Measurements from ENCODE around the gene WNT11. TPM values are rescaled to one million over a fixed set of nuclear protein-coding genes. Genes with fewer than 3 reads are reported as not detected.

WNT11 gene
- polyA plus RNA-seq, 1 of the 3 experiments (the other 2 are of a cell fraction), result 0.43 TPM

DNA sequence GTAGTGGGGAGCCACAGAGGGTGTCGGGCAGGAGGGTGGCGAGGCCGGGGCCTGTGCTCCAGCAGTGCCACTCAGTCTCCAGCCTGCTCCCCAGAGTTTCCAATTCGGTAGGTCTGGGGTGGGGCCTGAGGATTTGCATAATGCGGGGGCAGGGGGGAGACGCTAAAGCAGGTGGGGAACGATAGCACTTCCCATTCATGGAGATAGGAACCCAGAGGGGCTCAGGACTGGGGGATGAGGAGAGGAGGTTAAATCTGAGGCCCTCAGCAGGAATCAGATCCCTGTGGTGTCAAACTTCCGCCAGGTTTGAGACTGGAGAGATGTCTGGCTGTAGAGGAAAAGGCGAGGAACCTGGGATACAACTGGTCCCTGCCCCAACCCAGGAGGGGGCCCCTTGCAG, 29.8 kb downstream of the WNT11 start:
- Histone ChIP-seq H3K9me3 (no peaks in the 10 kb centered on the region), H2AFZ (ENCODE audit: low read depth) (no peak overlapping the region), H3K4me3 (ENCODE audit: low read depth in 2 of 2, low read length in 1 of 2) (no peak overlapping the region), H3K9me2 (no peaks in the 10 kb centered on the region), H3K9ac (no peak overlapping the region), H3K36me3 (replicated peaks in 1 of 2; ENCODE audit: control insufficient read depth in 1 of 2, insufficient read depth in 2 of 2, low read length in 1 of 2) (no peaks in the 10 kb centered on the region), H3F3A (replicated peaks; ENCODE audit: insufficient read depth) (no peaks in the 10 kb centered on the region), H4K20me1 (ENCODE audit: insufficient read depth) (no peaks in the 10 kb centered on the region), H3K4me2 (no peak overlapping the region), H3K79me2 (ENCODE audit: insufficient read depth) (no peaks in the 10 kb centered on the region), H3K27me3 (ENCODE audit: insufficient read depth) (no peaks in the 10 kb centered on the region), H3K27ac (ENCODE audit: low read depth in 2 of 2, low read length in 1 of 2) (no peak overlapping the region), H3K4me1 (ENCODE audit: control insufficient read depth in 1 of 2, insufficient read depth in 2 of 2, low read depth in 1 of 2, low read length in 1 of 2) (peaks cover 0 to 26% of the 10 kb centered on the region in 2 experiments; a peak in 1 of 4 replicates)
- POLR2A ChIA-PET, result interaction anchor here (1.0 kb wide), 1 partner anchor 10 kb away, joined by 3 read pairs; no protein-coding TSS in a partner anchor
- TF ChIP-seq NFIC (IDR thresholded peaks at IDR 0.05; ENCODE audit: borderline replicate concordance) (no peak), CHD2 (IDR thresholded peaks at IDR 0.05; ENCODE audit: low read length, partially characterized antibody) (no peak), RCOR1 (IDR thresholded peaks at IDR 0.05; ENCODE audit: low read length) (no peak)
- TF ChIP-seq, protein P1, sequence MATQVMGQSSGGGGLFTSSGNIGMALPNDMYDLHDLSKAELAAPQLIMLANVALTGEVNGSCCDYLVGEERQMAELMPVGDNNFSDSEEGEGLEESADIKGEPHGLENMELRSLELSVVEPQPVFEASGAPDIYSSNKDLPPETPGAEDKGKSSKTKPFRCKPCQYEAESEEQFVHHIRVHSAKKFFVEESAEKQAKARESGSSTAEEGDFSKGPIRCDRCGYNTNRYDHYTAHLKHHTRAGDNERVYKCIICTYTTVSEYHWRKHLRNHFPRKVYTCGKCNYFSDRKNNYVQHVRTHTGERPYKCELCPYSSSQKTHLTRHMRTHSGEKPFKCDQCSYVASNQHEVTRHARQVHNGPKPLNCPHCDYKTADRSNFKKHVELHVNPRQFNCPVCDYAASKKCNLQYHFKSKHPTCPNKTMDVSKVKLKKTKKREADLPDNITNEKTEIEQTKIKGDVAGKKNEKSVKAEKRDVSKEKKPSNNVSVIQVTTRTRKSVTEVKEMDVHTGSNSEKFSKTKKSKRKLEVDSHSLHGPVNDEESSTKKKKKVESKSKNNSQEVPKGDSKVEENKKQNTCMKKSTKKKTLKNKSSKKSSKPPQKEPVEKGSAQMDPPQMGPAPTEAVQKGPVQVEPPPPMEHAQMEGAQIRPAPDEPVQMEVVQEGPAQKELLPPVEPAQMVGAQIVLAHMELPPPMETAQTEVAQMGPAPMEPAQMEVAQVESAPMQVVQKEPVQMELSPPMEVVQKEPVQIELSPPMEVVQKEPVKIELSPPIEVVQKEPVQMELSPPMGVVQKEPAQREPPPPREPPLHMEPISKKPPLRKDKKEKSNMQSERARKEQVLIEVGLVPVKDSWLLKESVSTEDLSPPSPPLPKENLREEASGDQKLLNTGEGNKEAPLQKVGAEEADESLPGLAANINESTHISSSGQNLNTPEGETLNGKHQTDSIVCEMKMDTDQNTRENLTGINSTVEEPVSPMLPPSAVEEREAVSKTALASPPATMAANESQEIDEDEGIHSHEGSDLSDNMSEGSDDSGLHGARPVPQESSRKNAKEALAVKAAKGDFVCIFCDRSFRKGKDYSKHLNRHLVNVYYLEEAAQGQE (IDR thresholded peaks at IDR 0.05; ENCODE audit: low read depth, low read length), result no peak
- WGBS (ENCODE audit: low lambda C conversion rate), result 96% methylated on average over 4 of the region's 9 CpGs
- CTCF ChIA-PET, result interaction anchor here (1.0 to 1.1 kb wide), 2 partner anchors 25 to 31 kb away, joined by 3 read pairs; no protein-coding TSS in a partner anchor
- DNase-seq, result no peak

DNA sequence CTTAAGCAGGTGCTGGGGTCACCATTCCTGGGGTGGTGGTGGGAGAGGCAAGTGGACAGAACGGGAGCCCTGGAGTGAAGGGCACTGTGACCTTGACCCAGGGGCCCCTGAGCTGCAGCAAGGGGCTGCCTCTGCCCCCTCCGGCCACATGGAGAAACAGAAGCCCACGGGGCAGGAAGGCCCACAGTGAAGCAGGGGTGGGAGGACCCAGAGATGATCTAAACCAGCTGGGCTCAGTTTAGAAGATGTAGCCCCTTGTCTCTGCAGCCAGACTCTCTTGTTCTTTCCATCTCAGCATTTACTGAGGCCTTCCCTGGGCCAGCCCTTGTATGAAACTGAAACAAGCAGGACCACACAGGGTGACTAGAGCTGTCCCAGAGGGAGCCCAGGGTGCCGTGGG, 30.5 kb downstream of the WNT11 start:
- peak; percentile 73 for DNase-seq
- Histone ChIP-seq H3K4me2 (no peak overlapping the region), H3K4me1 (ENCODE audit: control insufficient read depth in 1 of 2, insufficient read depth in 2 of 2, low read depth in 1 of 2, low read length in 1 of 2) (peaks cover 0 to 25% of the 10 kb centered on the region in 2 experiments; a peak in 1 of 4 replicates), H3K9ac (no peak overlapping the region), H3K27me3 (ENCODE audit: insufficient read depth) (no peaks in the 10 kb centered on the region), H2AFZ (ENCODE audit: low read depth) (no peak overlapping the region), H3K9me3 (no peaks in the 10 kb centered on the region), H3K36me3 (replicated peaks in 1 of 2; ENCODE audit: control insufficient read depth in 1 of 2, insufficient read depth in 2 of 2, low read length in 1 of 2) (no peaks in the 10 kb centered on the region), H3K79me2 (ENCODE audit: insufficient read depth) (no peaks in the 10 kb centered on the region), H3K9me2 (no peaks in the 10 kb centered on the region), H3K27ac (ENCODE audit: low read depth in 2 of 2, low read length in 1 of 2) (no peak overlapping the region), H3F3A (replicated peaks; ENCODE audit: insufficient read depth) (no peaks in the 10 kb centered on the region), H3K4me3 (ENCODE audit: low read depth in 2 of 2, low read length in 1 of 2) (no peak overlapping the region), H4K20me1 (ENCODE audit: insufficient read depth) (no peaks in the 10 kb centered on the region)
- POLR2A ChIA-PET, result no interaction called here
- 50% methylated on average over 3 of the region's 4 CpGs for WGBS (ENCODE audit: low lambda C conversion rate)
- CTCF ChIA-PET, result interaction anchor here (1.0 to 1.1 kb wide), 2 partner anchors 25 to 32 kb away, joined by 3 read pairs; no protein-coding TSS in a partner anchor
- TF ChIP-seq, protein P2, sequence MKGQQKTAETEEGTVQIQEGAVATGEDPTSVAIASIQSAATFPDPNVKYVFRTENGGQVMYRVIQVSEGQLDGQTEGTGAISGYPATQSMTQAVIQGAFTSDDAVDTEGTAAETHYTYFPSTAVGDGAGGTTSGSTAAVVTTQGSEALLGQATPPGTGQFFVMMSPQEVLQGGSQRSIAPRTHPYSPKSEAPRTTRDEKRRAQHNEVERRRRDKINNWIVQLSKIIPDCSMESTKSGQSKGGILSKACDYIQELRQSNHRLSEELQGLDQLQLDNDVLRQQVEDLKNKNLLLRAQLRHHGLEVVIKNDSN (IDR thresholded peaks at IDR 0.05; ENCODE audit: borderline replicate concordance, low read depth), result no peak
- TF ChIP-seq RCOR1 (IDR thresholded peaks at IDR 0.05; ENCODE audit: low read length) (no peak), RXRA (IDR thresholded peaks at IDR 0.05; ENCODE audit: borderline replicate concordance, low read depth) (no peak), ELF1 (IDR thresholded peaks at IDR 0.05) (no peak), TAF1 (IDR thresholded peaks at IDR 0.05; ENCODE audit: borderline replicate concordance, low read depth, low read length) (no peak), NRF1 (IDR thresholded peaks at IDR 0.05; ENCODE audit: low read depth, low read length) (no peak), EZH2phosphoT487 (IDR thresholded peaks at IDR 0.05; ENCODE audit: borderline replicate concordance, low read depth) (no peak), GABPA (IDR thresholded peaks at IDR 0.05; ENCODE audit: low read depth) (no peak), RFX5 (IDR thresholded peaks at IDR 0.05; ENCODE audit: low read length) (no peak), JUND (IDR thresholded peaks at IDR 0.05) (no peak), FOXJ3 (CRISPR knock-in tag; IDR thresholded peaks at IDR 0.05) (no peak), SMC3 (IDR thresholded peaks at IDR 0.05; ENCODE audit: low read depth, low read length) (no peak)
- TF ChIP-seq, protein P3, sequence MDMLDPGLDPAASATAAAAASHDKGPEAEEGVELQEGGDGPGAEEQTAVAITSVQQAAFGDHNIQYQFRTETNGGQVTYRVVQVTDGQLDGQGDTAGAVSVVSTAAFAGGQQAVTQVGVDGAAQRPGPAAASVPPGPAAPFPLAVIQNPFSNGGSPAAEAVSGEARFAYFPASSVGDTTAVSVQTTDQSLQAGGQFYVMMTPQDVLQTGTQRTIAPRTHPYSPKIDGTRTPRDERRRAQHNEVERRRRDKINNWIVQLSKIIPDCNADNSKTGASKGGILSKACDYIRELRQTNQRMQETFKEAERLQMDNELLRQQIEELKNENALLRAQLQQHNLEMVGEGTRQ (IDR thresholded peaks at IDR 0.05; ENCODE audit: borderline replicate concordance, low read depth, low read length), result no peak
- TF ChIP-seq, protein P4, sequence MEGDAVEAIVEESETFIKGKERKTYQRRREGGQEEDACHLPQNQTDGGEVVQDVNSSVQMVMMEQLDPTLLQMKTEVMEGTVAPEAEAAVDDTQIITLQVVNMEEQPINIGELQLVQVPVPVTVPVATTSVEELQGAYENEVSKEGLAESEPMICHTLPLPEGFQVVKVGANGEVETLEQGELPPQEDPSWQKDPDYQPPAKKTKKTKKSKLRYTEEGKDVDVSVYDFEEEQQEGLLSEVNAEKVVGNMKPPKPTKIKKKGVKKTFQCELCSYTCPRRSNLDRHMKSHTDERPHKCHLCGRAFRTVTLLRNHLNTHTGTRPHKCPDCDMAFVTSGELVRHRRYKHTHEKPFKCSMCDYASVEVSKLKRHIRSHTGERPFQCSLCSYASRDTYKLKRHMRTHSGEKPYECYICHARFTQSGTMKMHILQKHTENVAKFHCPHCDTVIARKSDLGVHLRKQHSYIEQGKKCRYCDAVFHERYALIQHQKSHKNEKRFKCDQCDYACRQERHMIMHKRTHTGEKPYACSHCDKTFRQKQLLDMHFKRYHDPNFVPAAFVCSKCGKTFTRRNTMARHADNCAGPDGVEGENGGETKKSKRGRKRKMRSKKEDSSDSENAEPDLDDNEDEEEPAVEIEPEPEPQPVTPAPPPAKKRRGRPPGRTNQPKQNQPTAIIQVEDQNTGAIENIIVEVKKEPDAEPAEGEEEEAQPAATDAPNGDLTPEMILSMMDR (IDR thresholded peaks at IDR 0.05), result no peak
- TF ChIP-seq, protein P5, sequence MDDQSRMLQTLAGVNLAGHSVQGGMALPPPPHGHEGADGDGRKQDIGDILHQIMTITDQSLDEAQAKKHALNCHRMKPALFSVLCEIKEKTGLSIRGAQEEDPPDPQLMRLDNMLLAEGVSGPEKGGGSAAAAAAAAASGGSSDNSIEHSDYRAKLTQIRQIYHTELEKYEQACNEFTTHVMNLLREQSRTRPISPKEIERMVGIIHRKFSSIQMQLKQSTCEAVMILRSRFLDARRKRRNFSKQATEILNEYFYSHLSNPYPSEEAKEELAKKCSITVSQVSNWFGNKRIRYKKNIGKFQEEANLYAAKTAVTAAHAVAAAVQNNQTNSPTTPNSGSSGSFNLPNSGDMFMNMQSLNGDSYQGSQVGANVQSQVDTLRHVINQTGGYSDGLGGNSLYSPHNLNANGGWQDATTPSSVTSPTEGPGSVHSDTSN (IDR thresholded peaks at IDR 0.05), result no peak
